ENCODE measurements around the gene CACNG1. TPM values are rescaled to one million over a fixed set of nuclear protein-coding genes. Genes with fewer than 3 reads are reported as not detected.

Gene CACNG1, protein sequence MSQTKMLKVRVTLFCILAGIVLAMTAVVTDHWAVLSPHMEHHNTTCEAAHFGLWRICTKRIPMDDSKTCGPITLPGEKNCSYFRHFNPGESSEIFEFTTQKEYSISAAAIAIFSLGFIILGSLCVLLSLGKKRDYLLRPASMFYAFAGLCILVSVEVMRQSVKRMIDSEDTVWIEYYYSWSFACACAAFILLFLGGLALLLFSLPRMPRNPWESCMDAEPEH
- not detected in 2 replicates for total RNA-seq (2014; rRNA removed; shearing (Covaris generic))

DNA sequence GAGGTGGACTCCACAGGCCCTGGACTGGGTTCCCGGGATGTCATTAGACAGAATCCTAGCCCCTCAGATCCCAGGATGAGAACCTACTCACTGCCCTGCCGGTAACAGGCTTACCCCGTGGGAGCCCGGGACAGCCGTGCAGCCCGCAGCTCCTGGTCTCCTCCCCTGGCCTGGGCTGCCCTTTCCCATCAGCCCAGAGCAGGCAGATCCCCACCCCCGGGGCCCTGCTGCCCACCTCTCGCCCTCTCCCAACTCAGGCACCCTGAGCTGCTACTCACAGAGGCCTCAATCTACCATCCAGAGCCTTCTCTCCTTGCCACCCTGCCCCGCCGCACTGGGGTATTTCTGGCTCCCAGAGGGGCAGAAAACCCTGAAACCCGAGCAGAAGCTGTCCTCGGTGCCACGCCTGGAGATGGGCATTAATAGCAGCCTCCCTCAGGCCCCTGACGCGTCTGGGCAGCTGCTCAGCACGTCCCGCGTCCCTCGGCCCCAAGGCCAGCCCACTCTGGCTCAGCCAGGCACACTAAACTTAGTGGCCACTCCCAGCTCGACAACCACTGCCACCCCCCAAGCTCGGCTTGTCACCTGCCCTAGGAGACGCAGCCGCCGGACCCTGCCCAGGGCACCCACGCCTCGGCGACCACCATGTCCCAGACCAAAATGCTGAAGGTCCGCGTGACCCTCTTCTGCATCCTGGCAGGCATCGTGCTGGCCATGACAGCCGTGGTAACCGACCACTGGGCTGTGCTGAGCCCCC is at the start of gene CACNG1:
TSS of gene CACNG1 (plus strand) at position 539 of the 757 bp plus-strand sequence. CDS start at position 646, 107 bp downstream.
- in situ Hi-C loops (cut with HindIII; ENCODE audit: low sequenced_read_pairs) = no loop called here
- DNase-seq (ENCODE audit: low spot score) = no peak

DNA sequence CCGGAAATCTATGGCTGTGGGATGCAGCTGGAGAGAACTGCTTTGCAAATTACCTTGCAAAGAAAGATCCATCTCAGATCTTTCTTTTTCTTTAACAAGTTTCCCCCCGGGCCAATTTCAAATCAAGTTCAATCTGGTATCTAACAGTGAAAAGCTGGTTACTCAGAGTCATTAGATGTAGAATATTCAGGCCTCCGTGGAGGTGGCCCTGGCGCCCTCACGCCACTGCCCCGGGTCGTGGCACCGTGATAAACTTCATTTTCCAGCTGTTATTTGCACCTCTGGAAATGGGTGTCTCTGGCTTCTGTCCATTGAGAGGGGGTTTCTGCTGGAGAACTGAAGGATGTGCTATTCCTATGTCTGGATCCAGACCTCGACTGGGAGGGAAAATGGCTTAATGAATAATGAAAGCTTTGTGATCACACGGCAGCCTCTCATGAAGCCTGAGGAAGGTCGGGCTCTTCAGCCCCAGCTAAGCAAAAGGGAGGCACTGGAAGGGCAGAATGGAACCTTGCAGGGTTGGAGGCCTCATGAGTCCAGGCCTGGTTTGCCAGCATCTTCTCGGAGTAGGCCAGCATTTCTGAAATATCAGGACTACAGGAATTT is 49.3 kb upstream of the CACNG1 start:
- no peak for DNase-seq (ENCODE audit: low spot score)
- in situ Hi-C loops (cut with HindIII; ENCODE audit: low sequenced_read_pairs) = no loop called here

DNA sequence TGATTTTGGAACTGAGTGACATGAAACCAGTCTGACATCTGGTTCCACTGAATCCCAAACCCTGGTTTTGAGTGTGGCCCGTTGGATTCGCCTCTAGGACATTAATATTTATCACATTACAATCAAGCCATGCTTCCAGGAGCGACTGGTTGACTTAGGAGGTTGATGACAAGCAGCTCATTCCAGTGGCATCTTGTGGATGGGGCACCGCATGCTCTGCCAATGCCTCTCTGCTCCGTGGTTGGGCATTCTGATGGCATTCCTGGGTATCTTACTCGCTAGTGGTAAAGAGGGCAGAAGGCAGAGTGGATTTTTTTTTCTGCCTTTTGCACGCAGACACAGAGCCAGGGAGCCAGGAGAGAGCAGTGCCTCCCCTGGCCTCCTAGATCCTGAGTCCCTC is 48.4 kb upstream of the CACNG1 start:
- DNase-seq (ENCODE audit: low spot score) = no peak
- in situ Hi-C loops (cut with HindIII; ENCODE audit: low sequenced_read_pairs) = no loop called here

DNA sequence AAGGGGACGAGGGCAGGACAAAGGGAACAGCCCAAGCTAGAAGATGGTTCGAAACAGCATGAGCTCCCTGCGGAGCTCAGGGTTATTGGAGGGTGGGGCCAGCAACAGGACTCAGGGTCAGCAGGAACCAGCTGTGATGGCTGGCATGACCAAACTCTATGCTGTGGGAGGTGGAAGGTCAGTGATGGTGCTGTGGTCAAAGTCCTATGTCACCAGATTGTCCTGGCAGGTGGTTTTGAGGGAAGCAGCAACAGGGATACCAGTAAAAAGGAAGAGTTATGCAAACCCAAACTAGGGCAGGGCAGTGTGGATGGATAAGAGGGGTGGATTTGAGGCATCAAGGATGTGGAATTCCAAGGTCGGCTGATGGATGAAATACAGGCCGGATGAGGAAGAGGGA is 47.4 kb upstream of the CACNG1 start:
- in situ Hi-C loops (cut with HindIII; ENCODE audit: low sequenced_read_pairs) = no loop called here
- DNase-seq (ENCODE audit: low spot score) = no peak

DNA sequence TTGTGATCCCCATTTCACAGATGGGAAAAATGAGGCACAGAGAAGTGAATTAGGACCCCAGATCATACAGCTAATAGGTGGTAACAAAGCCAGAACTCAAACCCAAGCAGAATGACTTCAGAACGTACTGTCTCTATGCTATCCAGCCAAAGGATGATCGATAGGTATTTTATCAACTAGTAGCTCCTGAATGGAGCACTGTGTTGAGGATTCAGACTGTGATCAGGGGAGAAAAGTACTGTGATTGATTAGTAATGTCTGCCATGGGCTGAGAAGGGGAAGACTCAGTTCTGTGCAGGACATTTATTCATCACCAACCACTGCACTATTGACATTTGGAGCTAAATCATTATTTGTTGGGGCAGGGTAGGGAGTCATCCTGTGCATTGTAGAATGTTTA is 41.1 kb upstream of the CACNG1 start:
- DNase-seq (ENCODE audit: low spot score) = no peak
- in situ Hi-C loops (cut with HindIII; ENCODE audit: low sequenced_read_pairs) = no loop called here

DNA sequence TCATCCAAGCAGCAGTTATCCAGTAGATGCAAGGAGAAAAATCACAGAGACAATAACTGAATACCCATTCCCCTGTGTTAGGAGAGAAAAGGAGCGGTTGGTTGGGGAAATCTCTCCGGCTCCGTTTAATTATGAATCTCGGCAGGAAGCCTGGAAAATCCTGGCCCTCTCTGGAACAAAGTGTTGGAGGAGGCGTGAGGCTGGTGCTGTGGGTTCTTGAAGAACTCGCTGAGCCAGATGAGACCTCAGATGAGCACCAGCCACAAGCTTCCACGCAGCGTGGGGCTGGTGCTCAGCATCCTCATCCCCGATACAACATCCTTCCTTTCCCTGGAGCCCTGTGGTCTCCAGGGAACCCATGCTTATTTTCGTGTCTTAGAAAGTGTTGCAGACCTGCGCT is 40.2 kb upstream of the CACNG1 start:
- DNase-seq (ENCODE audit: low spot score) = no peak
- in situ Hi-C loops (cut with HindIII; ENCODE audit: low sequenced_read_pairs) = no loop called here

DNA sequence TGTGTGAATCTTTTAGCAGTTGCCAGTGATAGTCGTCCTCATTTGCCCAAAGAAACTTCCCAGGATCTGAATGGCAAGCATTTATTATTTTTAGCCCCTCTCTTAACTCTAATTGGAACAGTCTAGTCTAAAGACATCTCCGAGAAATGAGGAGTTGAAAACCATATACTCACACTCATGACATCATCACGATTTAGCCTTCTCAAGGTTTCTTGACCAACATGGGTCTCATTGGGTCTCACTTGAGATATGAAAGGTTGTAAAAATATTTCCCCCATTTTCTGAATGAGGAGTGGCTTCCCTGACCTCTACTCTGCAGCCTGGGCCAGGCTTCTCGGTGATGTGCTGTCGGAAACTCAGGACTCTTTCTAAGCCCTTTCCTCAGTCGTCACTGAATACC is 37.1 kb upstream of the CACNG1 start:
- in situ Hi-C loops (cut with HindIII; ENCODE audit: low sequenced_read_pairs) = no loop called here

DNA sequence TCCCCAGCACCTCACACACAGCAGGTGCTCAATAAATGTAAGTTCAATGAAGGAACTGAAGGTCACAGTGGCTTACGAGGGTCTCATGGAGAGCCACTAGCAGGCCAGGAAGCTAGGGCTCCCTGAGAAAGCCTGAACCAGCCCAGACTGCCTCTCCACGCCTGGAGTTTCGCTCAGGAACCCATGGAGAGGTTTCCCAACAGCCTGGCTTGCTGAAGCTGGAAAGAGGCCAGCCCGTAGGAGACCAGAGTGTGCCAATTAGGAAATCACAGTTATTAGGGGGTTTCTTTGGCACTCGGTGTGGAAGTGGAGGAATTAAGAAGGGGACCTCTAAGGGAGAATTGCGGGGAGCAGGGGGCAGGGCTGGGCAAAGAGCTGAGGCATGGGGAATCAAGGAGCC is 36.3 kb upstream of the CACNG1 start:
- in situ Hi-C loops (cut with HindIII; ENCODE audit: low sequenced_read_pairs) = no loop called here
- DNase-seq (ENCODE audit: low spot score) = no peak

More for the DNA sequence above, 37.1 kb upstream of the CACNG1 start:
- no peak for DNase-seq (ENCODE audit: low spot score)

DNA sequence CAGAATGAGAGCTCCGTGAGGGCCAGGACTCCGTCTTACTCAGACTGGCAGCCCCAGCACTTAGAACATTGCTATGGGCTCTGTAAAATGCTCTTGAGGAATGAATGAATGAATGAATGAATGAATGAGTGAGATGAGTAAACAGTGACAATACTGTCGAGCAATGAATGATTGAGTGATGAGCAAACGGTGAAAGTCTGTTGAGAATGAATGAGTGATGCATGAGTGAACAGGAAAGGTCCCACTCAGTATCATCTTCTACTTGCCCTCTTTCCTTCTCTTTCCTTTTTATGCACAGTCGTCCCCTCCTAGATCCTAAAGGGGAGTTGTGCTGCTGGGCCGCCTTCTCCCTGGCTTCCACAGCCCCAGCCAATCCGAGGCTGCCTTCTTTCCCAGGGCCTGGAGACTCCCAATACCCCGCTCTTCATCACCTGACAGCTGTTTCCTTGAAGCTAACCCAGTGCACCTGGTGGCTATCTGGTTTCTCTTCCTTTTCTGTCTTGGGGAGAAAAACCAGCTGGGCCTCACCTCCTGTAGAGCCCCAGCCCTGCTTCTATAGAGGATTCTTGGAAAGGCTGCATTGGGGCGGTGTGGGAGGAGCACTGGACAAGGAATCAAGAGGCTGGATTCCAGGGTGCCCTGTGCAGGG is 32.7 kb upstream of the CACNG1 start:
- in situ Hi-C loops (cut with HindIII; ENCODE audit: low sequenced_read_pairs) = no loop called here
- DNase-seq (ENCODE audit: low spot score) = no peak

DNA sequence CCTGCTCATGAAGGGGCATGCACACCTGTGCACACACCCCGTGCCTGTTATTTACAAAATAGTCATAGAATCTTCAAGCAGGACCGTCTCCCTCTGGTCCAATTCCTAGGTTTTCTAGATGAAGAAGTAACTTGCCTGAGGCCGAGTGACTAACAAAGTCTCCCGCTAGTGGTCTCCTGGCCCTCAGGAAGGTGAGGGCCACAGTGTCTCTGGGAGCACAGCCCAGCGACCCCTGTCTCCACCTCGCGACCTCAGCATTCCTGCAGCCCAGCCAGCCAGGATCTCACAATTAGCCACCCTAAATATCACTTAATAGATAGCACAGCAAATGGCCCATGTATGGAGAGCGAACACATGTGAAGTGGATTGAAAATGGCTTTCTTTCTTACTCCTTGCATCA is 30.5 kb upstream of the CACNG1 start:
- in situ Hi-C loops (cut with HindIII; ENCODE audit: low sequenced_read_pairs) = no loop called here
- DNase-seq (ENCODE audit: low spot score) = no peak

DNA sequence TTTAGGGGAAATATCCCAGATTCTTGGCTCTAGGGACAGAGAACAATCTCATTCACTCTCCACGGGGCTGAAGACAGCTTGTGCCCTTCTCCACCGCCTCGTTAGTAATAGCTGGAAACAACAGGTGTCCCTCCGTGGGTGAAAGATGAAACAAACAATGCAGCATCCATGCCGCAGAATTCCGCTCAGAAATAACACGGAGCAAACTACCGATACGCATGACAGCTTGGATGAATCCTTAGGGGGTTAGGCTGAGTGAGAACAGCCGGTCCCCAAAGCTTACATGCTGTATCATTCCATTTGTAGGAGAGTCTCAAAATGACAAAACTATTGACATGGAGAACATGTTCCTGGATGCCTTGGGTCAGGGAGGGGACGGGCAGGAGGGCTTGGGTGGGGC is 29.4 kb upstream of the CACNG1 start:
- DNase-seq (ENCODE audit: low spot score) = no peak
- in situ Hi-C loops (cut with HindIII; ENCODE audit: low sequenced_read_pairs) = no loop called here

DNA sequence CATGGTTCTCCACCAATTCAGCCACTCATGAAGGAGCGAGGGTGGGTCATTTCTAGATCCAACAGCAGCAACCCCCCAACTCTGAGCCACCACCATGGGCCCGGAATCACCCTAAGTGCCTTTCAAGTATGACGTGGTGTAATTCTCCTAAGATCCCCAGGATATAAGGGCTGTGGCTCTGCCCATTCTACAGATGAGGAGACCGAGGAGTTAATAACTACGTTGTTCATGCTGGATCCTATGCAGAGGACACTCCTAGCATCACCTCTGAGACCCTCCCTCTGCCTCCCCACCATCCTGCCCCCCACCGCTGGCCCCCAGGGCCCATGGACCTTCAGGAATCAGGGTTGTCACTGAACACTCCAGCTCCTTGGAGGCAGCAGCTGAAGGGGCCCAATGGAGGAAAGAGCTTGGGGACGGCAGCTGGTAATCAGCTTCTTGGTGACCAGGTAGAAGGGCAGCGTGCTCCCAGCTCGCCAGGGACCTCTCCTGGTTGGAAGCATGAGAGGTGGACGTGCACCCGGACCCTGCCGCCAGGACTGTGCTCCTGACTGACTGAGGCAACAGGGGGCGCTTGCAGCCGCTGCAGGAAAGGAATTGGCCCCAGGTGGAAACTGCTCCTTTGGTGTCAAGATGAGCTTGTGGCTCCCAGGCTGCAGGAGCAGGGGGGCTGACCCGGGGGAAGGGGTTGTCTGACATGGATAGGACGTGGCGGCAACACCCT is 28.2 kb upstream of the CACNG1 start:
- DNase-seq (ENCODE audit: low spot score) = no peak
- in situ Hi-C loops (cut with HindIII; ENCODE audit: low sequenced_read_pairs) = no loop called here

DNA sequence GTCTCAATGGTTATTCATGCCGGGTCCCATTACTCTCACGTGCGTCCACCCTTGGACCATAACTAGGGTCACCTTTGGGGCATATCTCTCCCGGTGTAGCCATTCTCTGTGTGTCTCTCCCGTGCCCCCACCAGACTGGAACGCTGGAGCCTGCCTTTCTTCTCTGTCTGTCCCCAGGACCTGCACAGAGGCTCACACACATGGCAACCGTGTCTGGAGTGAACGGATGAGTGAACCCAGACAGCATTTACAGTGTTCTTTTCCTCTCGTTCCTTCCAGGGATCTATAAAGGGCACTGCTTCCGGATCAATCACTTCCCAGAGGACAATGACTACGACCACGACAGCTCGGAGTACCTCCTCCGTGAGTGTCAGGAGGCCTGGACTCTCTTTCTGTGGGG is 26.4 kb upstream of the CACNG1 start:
- no peak for DNase-seq (ENCODE audit: low spot score)
- in situ Hi-C loops (cut with HindIII; ENCODE audit: low sequenced_read_pairs) = no loop called here

DNA sequence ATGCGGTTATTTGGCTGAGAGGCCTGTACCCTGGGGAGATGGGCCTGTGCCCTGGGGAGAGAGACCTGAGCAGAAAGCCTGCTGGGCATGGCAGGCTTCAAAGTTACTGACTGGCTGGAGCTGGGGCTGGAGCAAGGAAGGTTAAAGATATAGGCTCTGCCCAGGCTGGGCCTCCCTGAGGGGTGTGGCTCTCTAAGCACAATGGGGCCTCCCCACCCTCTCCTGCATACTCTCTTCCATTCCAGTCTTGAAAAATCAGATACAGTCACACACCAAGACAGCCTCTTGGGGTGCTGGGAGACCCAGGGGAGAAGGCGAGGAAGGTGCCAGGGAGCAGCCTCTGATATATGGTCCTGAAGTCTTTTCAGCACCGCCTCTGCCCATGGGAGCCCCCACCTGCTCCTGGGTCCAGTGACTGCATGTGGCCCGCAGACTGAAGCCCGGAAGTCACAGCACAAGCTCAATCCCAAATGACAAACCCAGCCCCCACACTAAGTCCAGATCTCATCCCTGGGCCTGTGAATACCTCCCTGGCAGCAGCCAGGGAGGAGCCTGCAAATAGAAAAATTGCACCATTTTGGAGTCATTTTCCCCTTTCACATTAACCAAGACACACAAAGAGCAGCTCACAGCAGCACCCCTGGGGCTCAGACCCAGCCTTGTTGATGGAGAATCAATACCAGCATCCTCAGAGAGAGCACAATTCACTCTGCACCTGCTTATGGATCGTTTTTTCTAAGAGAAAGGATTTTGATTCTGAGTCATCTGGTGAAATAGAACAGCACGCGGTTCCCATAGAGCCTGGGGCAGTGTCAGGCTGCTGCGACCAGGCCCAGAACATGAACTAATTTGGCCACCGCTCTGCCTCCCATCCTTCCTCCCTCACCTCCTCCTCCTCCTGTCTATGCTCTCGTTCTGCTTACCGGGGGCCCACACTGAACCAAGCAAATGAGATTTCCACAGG is 25.6 kb upstream of the CACNG1 start:
- no peak for DNase-seq (ENCODE audit: low spot score)

DNA sequence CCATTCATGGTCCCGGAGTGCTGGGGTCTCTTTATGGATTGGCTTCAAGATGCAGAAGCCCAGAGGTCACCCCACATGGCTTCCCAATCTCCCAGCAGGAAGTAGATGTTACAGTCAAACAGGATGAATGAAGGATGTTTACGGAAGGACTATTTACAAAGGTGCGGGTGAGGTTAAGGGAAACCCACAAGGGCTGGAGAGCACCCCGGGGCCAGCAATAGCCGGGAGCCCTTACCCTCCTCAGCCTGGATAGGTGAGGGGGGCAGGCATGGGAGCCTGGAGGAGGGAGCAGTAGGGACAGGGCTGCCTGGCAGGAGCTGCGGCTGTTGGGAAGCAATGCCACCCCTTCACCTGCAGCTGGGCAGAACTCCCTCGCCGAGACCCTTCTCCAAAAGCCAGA is 24.5 kb upstream of the CACNG1 start:
- no peak for DNase-seq (ENCODE audit: low spot score)
- in situ Hi-C loops (cut with HindIII; ENCODE audit: low sequenced_read_pairs) = no loop called here

More for the DNA sequence above, 25.6 kb upstream of the CACNG1 start:
- in situ Hi-C loops (cut with HindIII; ENCODE audit: low sequenced_read_pairs) = no loop called here

DNA sequence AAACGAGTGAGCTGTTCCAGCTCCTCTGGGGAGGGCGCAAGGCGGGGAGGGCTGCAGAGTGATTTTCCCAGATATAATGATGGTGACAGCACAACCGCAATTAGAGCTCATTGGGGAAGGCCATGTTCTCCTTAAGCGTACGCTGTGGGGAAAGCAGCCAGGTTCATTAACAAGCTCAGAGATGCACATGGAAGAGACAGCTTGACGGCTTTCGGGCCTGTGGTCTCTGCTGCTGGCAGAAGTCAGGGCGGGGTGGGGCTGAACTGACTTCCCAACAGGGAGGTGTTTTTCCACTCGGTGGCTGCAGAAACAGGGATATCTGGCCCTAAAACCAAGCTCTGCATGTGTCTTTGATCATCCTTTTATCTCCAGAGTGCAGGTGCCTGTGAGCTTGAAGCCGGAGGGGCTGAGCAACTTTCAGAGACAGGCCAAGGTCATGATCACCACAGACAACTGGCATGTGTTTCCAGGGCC is 24.0 kb upstream of the CACNG1 start:
- DNase-seq (ENCODE audit: low spot score) = peak; percentile 78
- in situ Hi-C loops (cut with HindIII; ENCODE audit: low sequenced_read_pairs) = no loop called here

DNA sequence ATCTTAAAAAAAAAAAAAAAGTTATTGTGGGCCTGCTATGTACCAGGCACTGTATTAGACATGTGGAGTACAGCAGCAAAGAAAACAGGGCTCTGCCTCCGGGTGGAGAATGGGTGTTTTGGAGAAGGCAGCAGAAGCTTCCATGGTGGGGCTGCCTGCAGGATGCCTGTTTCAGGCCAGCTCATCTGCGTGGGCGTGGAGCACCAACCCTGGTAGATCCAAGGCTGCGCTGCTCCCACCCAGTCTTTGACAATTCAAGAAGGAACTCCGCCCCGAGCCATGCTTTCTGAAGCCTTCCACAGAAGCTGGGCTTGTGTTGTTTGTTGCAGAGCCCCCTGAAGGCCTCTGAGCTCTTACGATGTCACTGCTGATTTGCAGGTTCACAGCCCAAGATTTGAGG is 23.2 kb upstream of the CACNG1 start:
- in situ Hi-C loops (cut with HindIII; ENCODE audit: low sequenced_read_pairs) = no loop called here
- no peak for DNase-seq (ENCODE audit: low spot score)

DNA sequence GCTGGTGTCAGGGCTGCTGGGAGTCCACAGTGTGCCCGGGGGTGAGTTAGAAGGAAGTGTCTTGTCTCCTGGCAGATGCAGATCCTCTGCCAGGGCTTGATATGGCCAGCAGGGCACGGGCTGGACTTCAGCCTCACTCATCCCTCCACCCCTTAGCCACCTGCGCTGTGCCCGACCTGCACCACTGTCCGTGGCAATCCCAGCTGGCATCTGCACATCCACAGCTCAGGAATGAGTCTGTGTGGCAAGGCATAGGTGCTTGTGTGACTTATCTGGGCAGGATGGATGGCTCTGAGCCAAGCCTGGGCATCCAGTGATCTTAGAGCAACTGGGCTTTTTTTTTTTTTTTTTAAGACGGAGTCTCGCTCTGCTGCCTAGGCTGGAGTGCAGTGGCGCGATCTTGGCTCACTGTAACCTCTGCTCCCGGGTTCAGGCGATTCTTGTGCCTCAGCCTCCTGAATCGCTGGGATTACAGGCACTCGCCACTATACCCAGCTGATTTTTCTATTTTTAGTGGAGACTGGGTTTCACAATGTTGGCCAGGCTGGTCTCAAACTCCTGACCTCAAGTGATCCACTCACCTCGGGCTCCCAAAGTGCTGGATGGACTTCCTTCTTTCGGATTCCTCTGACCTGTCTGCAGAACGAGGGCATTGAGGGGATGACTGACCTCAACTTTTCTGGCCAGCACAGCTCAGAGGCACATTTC is 22.5 kb upstream of the CACNG1 start:
- no peak for DNase-seq (ENCODE audit: low spot score)
- in situ Hi-C loops (cut with HindIII; ENCODE audit: low sequenced_read_pairs) = no loop called here
